ENCODE results near the gene NR2C2.

Gene NR2C2

GRCh38 chr3:14948609-14949038 is 1.2 kb downstream of the NR2C2 start:
- peak overlapping the region; percentile 73 for H3K4me3 ChIP-seq (ENCODE audit: low read depth, low read length)
- no peak for TF ChIP-seq CTCF (IDR thresholded peaks at IDR 0.05; ENCODE audit: low read depth, low read length)
- TF ChIP-seq, protein P1, sequence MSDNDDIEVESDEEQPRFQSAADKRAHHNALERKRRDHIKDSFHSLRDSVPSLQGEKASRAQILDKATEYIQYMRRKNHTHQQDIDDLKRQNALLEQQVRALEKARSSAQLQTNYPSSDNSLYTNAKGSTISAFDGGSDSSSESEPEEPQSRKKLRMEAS (IDR thresholded peaks at IDR 0.05; ENCODE audit: low read depth, low read length): no peak
- TF ChIP-seq MYC (IDR thresholded peaks at IDR 0.05; ENCODE audit: low read depth, low read length): no peak
- no peak for TF ChIP-seq POLR2A (IDR thresholded peaks at IDR 0.05; ENCODE audit: extremely low read depth, insufficient read length)
- DNase-seq (ENCODE audit: low read depth): no peak

- peak overlapping the region; percentile 73 for H3K4me3 ChIP-seq (ENCODE audit: low read depth, low read length)
- TF ChIP-seq MYC (IDR thresholded peaks at IDR 0.05; ENCODE audit: low read depth, low read length) (no peak), POLR2A (IDR thresholded peaks at IDR 0.05; ENCODE audit: extremely low read depth, insufficient read length) (no peak), CTCF (IDR thresholded peaks at IDR 0.05; ENCODE audit: low read depth, low read length) (no peak)
- TF ChIP-seq, protein P1 (IDR thresholded peaks at IDR 0.05; ENCODE audit: low read depth, low read length): no peak
- no peak for DNase-seq (ENCODE audit: low read depth)
Measured at GRCh38 chr3:14949126-14949525, 1.7 kb downstream of the NR2C2 start.

DNA sequence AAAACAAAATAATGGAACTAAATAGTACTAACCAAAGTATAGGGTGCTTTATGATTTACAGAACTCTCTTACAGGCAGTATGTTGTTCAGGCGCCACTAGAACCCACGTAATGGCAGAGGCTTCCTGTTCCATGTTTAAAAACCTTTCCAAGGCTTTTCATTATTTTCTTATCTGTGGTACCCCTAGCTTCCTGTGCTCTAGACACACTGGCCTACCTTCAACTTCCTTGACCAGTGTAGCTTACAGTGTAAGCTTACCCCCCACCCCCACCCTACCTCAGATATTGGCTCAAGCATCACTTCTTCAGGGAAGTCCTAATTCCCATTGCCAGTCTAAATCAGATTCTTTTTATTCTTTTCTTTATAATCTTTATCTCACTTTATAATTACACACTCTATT is 2.9 kb downstream of the NR2C2 start:
- TF ChIP-seq MYC (IDR thresholded peaks at IDR 0.05; ENCODE audit: low read depth, low read length) (no peak), POLR2A (IDR thresholded peaks at IDR 0.05; ENCODE audit: extremely low read depth, insufficient read length) (no peak), CTCF (IDR thresholded peaks at IDR 0.05; ENCODE audit: low read depth, low read length) (no peak)
- TF ChIP-seq, protein P1 (IDR thresholded peaks at IDR 0.05; ENCODE audit: low read depth, low read length): no peak
- DNase-seq (ENCODE audit: low read depth): no peak
- H3K4me3 ChIP-seq (ENCODE audit: low read depth, low read length): no peak overlapping the region

DNA sequence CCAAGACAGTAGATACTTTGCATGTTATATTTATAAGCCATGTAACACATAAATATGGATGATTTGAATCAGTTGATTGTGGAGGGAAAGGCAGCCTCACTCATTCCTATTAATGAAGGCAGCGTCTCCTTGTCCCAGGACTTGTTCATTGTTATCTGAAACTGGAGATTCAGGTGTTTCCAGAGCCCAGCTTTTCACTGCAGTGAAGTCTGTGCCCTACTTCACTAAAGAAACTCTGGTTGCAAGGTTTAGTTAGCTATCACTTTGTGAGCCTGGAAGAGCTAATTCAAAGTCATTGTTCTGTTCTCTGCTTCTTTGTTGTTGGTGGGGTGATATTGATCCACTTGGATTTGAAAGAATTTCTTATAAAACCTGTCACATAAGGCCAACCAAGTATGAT is 9.8 kb downstream of the NR2C2 start:
- H3K4me3 ChIP-seq (ENCODE audit: low read depth, low read length): no peak overlapping the region
- TF ChIP-seq POLR2A (IDR thresholded peaks at IDR 0.05; ENCODE audit: extremely low read depth, insufficient read length) (no peak), CTCF (IDR thresholded peaks at IDR 0.05; ENCODE audit: low read depth, low read length) (no peak), MYC (IDR thresholded peaks at IDR 0.05; ENCODE audit: low read depth, low read length) (no peak)
- TF ChIP-seq, protein P1 (IDR thresholded peaks at IDR 0.05; ENCODE audit: low read depth, low read length): no peak
- no peak for DNase-seq (ENCODE audit: low read depth)

DNA sequence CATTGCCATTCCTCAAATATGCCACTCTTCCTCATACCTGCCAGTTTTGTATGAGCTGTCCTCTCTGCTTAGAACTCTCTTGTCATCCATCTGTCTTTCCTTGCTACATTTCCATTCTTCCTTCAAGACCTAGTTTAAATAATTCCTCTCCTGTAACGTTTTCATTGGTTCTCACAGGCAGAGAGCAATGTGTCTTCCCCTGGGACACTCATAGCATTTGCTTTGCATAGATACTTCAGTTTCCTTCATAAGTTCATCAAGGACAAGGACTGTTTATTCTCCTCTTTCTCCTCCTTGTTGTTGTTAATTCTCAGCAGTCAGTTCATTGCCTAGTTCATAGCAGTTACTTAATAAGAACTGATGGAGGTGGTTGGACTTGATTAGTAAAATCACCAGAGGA is 10.5 kb downstream of the NR2C2 start:
- TF ChIP-seq POLR2A (IDR thresholded peaks at IDR 0.05; ENCODE audit: extremely low read depth, insufficient read length) (no peak), MYC (IDR thresholded peaks at IDR 0.05; ENCODE audit: low read depth, low read length) (no peak), CTCF (IDR thresholded peaks at IDR 0.05; ENCODE audit: low read depth, low read length) (no peak)
- TF ChIP-seq, protein P1 (IDR thresholded peaks at IDR 0.05; ENCODE audit: low read depth, low read length): no peak
- no peak overlapping the region for H3K4me3 ChIP-seq (ENCODE audit: low read depth, low read length)
- no peak for DNase-seq (ENCODE audit: low read depth)

Measured in NB4 (cell line).